ENCODE data around the gene GMDS.
A peak's percentile ranks its signal among the peaks of the same experiment; 100 is the strongest.
"Not testable (repeated sequence)": the region's sequence is repeated elsewhere in the genome, so short reads cannot be mapped to it uniquely, and the experiment has no call there.

The GMDS gene

DNA sequence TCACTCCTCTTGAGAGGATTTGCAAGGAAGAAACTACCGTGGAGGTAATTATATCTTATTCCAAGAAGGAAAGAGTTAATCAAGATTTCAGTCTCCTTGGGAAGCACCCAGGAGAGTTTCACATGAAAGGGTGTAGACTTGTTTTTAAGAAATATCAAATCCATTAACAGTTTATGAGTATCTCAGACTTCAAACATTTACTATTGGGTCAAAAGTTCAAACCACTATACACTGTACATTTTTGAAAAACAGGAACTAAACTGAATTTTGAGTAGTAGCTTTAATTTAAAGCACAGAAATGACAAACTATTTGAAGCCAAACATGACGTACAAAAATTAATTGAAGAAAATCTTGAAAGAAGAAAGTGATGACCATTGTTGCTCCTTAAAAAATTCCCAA, 471.7 kb downstream of the GMDS start:
- H3K27ac ChIP-seq = no peak overlapping the region
- DNase-seq (ENCODE audit: low read depth, low spot score) = no peak

- peak overlapping the region; percentile 44 for H3K27ac ChIP-seq
- no peak for DNase-seq (ENCODE audit: low read depth, low spot score)
Measured at GRCh38 chr6:1770968-1771723, 474.3 kb downstream of the GMDS start.

DNA sequence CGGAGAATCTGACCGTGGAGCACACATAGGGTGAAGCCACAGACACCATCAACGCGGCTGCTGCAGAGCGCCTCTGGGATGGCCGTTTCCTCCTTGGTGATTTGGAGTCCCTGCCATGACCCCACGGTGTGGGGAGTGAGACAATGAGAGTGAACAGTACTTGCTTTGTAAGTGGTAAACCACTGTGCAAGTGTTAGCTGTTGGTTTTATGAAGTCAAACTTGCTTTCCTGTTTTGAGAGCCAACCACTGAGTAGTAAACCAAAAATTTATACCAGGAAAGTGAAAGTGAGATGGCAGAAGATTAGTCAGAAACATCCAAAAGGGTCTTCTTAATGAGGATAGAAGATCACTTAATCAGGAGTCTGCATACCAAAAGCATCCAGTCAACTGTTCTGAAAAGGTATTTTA, 475.0 kb downstream of the GMDS start:
- peak overlapping the region; percentile 44 for H3K27ac ChIP-seq
- DNase-seq (ENCODE audit: low read depth, low spot score) = no peak

GRCh38 chr6:1767481-1768246, 477.7 kb downstream of the GMDS start:
- peak overlapping the region; percentile 71 for H3K27ac ChIP-seq
- no peak for DNase-seq (ENCODE audit: low read depth, low spot score)

DNA sequence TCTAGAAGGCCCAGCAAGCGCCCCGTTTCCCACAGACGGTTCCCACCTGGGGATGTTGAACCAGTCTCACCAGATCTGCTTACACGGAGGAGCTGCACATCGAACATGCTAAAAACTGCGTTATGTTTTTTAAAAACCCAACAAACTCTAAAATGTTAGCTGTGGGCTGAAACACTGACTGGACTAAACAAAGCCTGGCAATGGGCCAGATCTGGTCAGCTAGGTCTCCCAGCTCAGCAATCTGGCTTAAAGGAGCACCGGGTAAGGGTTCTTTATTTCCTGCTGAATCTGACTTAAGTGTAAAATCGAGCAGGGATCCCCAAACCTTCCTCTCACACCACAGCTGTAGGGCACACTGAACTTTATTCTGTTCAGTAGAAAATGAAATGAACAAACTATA, 478.8 kb downstream of the GMDS start:
- no peak for DNase-seq (ENCODE audit: low read depth, low spot score)
- peak overlapping the region; percentile 71 for H3K27ac ChIP-seq

- no peak for DNase-seq (ENCODE audit: low read depth, low spot score)
- H3K27ac ChIP-seq = no peak overlapping the region
Measured at GRCh38 chr6:1765160-1765903, 480.1 kb downstream of the GMDS start.

DNA sequence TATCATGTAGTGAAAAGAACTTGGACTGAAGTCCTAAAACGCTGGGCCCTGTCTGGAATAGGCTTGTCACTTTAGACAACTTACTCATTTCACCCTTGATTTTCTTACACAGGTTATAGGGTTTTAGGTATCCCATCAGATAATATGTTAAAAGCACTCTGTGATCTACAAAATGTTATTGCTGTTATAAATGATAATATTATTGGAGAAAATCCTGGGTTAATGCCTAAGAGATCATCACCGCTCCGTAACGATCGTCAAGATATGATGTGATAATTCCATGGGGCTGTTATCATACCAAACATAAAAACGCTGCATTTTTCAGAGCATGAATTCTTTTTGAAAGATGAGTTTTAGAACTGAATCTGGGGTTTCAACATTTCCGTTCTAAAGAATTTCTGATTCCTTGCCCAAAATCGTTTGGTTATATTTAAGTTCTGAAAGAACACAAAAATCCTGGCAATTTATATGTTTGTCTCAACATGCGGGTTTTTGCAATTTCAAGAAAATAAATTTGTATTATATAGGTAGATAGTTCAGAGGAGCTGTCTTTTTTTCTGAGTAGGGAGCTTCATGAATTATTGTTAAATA, 480.9 kb downstream of the GMDS start:
- DNase-seq (ENCODE audit: low read depth, low spot score) = no peak
- no peak overlapping the region for H3K27ac ChIP-seq

DNA sequence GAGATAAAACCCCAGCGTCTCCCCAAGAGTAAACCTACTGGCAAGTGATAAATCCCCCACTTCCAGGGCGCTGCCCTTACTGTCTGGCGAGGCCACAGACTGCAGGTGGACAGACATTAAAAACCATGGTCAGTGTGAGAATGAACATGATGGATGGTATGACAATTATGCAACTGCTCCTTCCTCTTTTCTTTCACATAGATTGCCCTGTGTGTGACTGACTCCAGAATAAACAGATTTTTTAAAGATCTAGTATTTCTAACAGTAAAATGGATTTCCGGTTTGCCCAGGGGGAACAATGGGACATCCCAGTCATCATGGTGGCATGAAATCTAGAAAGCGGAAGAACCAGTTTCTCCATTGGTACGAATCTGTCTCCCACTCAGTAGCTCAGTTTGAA, 482.0 kb downstream of the GMDS start:
- peak overlapping the region; percentile 64 for H3K27ac ChIP-seq
- no peak for DNase-seq (ENCODE audit: low read depth, low spot score)

DNA sequence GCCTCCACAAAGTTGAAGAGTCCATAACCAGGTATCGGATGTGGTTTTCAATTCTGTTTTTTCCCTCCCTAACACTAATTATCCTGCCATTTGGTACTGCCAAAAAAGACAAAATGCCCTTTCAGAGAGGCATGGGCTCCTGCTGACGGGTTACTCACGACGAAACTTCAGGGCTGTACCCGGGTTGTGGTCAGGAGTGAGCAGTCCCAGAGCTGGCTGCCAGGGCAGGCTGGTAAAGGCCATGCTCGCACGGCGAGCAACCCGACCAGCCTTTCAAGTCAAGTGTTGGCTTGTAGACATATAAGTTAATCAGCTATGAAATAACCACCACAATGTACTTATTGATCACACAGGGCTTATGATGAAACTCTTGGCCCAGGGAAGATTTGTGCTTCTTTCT, 483.2 kb downstream of the GMDS start:
- H3K27ac ChIP-seq = peak overlapping the region; percentile 64
- DNase-seq (ENCODE audit: low read depth, low spot score) = peak; percentile 92

DNA sequence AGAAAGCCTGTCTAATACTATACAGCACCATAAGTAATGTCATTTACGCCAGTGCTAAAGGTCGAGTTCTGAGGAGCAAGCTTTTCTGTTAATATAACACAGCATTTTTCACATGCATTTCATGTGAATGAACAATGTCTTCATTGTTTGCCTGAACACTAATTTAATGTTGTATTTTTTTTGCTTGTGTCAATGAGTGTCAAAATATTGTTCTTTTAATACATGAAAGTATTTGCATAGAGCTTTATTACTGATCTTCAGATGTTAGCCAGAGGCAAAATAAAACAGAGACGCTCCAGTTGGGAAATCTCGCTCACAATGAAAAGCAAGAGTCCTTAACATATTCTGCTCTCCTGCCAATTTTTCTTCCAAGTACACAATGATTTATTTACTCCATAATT, 483.9 kb downstream of the GMDS start:
- no peak for DNase-seq (ENCODE audit: low read depth, low spot score)
- peak overlapping the region; percentile 64 for H3K27ac ChIP-seq

DNA sequence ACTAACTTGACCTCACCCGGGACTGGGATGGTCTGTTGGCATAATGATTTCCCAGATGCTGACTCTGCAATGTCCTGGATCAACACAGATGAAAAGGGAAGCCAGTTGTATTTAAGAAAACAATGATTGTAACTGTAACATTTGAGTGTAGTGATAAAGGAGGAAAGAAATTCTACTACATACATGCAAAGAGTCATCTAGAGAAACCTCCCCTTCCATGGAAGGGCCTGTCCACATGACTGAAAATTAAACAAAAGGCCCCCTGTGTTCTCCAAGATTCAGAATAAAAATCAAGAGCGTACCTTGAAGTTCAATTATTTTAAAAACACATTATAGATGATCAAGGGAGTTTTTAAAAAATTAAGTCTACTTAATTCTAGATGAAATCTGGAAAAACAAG, 484.5 kb downstream of the GMDS start:
- no peak for DNase-seq (ENCODE audit: low read depth, low spot score)
- no peak overlapping the region for H3K27ac ChIP-seq

- H3K27ac ChIP-seq = no peak overlapping the region
- no peak for DNase-seq (ENCODE audit: low read depth, low spot score)
Measured at GRCh38 chr6:1759870-1760269, 485.5 kb downstream of the GMDS start.

DNA sequence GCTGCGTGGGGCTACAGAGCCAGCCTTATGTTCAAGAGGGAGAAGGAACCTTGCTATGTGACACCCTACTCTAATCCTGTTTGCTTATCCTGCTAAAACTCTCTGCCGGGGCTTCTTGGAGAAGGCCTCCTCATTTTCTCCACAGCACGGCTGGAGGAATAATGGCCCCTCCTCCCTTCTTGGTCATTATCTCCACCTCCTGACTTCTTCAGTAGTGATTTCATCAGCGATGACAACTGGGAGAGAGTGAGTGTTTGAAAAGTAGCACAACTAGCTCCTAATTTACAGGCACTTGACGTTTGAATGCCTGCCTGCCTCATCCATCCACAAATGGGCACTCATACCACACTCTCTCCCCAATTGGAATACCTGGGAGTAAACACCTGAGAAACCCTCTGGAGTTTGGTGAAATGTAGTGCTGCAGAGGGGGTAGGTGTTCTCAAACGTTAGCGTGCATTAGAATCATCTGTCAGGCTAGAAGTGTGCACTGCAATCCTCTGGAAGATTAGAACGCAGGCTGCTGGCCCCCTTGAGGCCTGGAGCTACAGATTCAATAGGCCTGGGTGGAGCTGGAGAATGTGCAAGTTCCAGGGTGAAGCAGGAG, 487.2 kb downstream of the GMDS start:
- no peak for DNase-seq (ENCODE audit: low read depth, low spot score)
- H3K27ac ChIP-seq = no peak overlapping the region

- no peak for DNase-seq (ENCODE audit: low read depth, low spot score)
- no peak overlapping the region for H3K27ac ChIP-seq
Measured at GRCh38 chr6:1757131-1757530, 488.3 kb downstream of the GMDS start.

GRCh38 chr6:1756472-1757129, 488.8 kb downstream of the GMDS start:
- DNase-seq (ENCODE audit: low read depth, low spot score) = no peak
- no peak overlapping the region for H3K27ac ChIP-seq

- DNase-seq (ENCODE audit: low read depth, low spot score); H3K27ac ChIP-seq: not testable (repeated sequence)
Measured at GRCh38 chr6:1751063-1751462, 494.3 kb downstream of the GMDS start.

GRCh38 chr6:1749041-1749440, 496.4 kb downstream of the GMDS start:
- H3K27ac ChIP-seq = no peak overlapping the region
- no peak for DNase-seq (ENCODE audit: low read depth, low spot score)

GRCh38 chr6:1747531-1747930, 497.9 kb downstream of the GMDS start:
- no peak overlapping the region for H3K27ac ChIP-seq
- no peak for DNase-seq (ENCODE audit: low read depth, low spot score)

- H3K27ac ChIP-seq = no peak overlapping the region
- DNase-seq (ENCODE audit: low read depth, low spot score) = no peak
Measured at GRCh38 chr6:1747003-1747402, 498.4 kb downstream of the GMDS start.

GRCh38 chr6:1745814-1746213, 499.6 kb downstream of the GMDS start:
- no peak overlapping the region for H3K27ac ChIP-seq
- no peak for DNase-seq (ENCODE audit: low read depth, low spot score)
